ENCODE measurements around the gene RHOB. TPM values are rescaled to one million over a fixed set of nuclear protein-coding genes. Genes with fewer than 3 reads are reported as not detected.

RHOB gene
- total RNA-seq, 2 donors from 2014 or later = 6.8 to 25.8 TPM

DNA sequence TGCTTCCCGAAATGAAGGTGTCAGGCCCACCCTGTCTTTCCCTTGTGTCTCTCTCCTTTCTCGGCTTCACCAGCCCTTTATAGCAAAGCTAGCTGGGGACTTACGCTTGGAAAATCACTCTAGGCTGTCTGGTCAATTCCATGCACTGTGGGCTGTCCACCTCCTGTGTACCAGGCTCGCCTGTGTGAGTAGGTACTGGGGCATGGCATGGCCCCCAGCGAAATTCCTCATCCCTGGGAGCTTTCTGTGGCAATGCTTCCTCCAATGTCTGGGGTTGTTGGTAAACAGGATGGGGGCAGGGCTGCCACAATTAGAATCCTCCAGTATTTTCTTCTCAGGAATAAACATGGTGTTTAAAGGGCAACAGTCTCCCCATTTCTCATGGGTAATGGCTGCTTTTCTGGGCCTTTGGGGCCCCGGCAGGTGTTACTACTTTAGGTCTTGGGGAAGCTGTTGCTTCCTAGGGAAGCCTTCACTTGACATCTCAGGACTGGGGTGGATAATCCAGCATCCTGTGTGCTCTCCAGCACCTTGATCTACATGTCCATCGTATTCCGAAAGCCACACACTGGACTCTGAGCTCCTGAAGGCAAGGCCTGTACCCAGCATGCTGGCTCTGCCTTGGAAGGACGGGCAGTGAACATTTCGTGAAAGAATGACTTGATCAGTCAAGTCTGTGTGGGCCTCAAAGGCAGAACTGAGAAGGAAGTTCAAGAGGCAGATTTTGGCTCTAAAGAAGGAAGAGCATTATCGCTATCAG is 21.1 kb downstream of the RHOB start:
- no peaks in the 10 kb centered on the region for H3K9me3 Mint-ChIP-seq
- no peaks in the 10 kb centered on the region for H3K4me1 Mint-ChIP-seq
- H3K4me3 Mint-ChIP-seq = no peak overlapping the region
- no peak for ATAC-seq (replicated peaks)
- H3K27me3 Mint-ChIP-seq = no peaks in the 10 kb centered on the region
- no peak overlapping the region for H3K27ac Mint-ChIP-seq
- no peaks in the 10 kb centered on the region for H3K36me3 Mint-ChIP-seq (ENCODE audit: low read depth)

DNA sequence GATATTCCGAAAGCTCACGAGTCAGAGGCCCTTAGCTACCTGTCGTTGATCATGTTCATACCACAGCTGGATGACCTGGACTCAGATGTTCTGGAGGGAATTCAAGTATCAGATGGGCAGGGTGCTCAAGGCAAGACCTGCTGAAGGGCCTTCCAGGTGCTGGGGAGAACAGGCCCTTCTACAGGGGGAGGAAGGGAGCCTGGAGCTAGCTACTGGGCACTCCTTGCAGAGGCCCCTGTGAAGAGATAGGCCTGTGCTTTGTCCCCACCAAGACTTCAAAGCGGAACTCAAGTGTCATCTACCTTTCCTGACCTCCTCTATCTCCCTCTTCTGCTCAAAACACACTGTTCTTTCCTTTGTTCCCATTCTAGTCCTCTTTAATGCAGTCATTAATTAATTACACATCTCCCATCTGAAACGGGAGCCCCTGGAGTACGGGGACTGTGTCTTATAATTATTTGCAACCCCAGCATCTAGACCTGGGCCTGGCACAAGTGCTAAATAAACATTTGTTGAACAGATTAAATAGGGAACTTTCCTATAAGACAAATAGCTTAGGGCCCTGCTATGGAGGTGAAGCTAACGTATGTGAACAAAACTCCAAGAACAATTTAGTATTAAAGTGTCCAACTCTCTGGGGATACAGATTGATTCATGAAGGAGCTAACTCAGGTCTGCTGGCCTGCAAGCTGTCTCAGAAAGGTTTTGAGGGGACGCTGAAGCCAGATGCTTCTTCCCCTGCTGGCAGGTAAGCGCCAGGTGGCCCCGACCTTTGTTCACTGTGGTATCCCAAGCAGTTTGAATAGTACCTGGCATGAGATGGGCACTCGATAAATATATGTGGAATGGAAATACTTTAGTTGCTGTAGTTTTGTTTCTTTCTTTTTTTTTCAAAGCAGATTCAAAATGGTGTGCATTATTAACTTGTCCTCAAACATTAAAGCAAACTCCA is 22.0 kb downstream of the RHOB start:
- no peaks in the 10 kb centered on the region for H3K27me3 Mint-ChIP-seq
- no peaks in the 10 kb centered on the region for H3K36me3 Mint-ChIP-seq (ENCODE audit: low read depth)
- H3K27ac Mint-ChIP-seq = no peak overlapping the region
- ATAC-seq (replicated peaks) = no peak
- H3K4me1 Mint-ChIP-seq = no peaks in the 10 kb centered on the region
- H3K4me3 Mint-ChIP-seq = no peak overlapping the region
- H3K9me3 Mint-ChIP-seq = no peaks in the 10 kb centered on the region

DNA sequence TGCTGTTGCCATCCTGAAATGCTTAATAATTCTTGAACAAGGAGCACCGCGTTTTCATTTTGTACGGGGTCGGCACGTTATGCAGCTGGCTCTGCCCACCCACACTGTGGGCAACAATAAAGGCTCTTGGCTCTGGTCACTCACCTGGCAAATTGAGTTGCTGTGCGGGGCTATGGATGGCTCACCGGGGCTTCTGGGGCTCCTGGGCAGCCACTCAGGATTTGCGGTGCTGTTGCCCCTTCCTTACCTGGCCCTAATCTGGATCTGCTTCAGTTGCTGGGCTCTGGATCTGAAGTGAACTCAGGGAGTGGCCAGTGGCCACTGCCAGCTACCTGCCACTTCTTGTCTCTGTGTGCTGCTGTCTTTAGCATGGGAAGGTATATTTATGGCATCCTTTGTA is 22.7 kb downstream of the RHOB start:
- H3K4me1 Mint-ChIP-seq = no peaks in the 10 kb centered on the region
- H3K36me3 Mint-ChIP-seq (ENCODE audit: low read depth) = no peaks in the 10 kb centered on the region
- H3K4me3 Mint-ChIP-seq = no peak overlapping the region
- ATAC-seq (replicated peaks) = no peak
- no peak overlapping the region for H3K27ac Mint-ChIP-seq
- no peaks in the 10 kb centered on the region for H3K9me3 Mint-ChIP-seq
- no peaks in the 10 kb centered on the region for H3K27me3 Mint-ChIP-seq

DNA sequence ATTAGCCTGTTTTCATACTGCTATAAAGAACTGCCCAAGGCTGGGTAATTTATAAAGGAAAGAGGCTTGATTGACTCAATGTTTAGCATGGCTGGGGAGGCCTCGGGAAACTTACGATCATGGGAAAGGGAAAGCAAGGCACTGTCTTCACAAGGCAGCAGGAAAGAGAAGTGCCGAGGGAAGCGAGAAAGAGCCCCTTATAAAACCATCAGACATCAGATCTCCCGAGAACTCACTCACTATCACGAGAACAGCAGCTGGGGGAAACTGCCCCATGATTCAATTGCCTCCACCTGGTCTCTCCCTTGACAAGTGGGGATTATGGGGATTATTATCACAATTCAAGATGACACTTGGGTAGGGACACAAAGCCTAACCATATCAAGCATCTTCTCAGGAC is 23.3 kb downstream of the RHOB start:
- Mint-ChIP-seq H3K27ac (no peak overlapping the region), H3K4me3 (no peak overlapping the region), H3K4me1 (no peaks in the 10 kb centered on the region), H3K9me3 (no peaks in the 10 kb centered on the region), H3K27me3 (no peaks in the 10 kb centered on the region), H3K36me3 (ENCODE audit: low read depth) (no peaks in the 10 kb centered on the region)
- ATAC-seq (replicated peaks) = no peak

DNA sequence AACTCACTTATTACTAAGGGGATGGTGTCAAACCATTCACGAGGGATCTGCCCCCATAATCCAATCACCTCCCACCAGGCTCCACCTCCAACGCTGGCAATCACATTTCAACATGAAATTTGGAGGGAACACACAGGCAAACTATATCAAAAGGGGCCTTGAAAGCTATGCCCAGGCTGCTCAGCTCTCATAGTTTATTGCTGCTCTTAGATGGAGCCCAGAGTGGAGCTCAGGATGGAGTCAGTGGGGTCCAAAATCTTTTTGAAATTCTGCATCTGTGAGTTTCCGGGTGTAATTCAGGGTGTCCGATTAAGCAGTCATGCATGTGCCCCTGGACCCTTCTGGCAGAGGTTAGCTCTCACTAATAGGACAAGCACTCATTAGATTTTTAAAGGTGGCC is 24.3 kb downstream of the RHOB start:
- no peaks in the 10 kb centered on the region for H3K36me3 Mint-ChIP-seq (ENCODE audit: low read depth)
- no peaks in the 10 kb centered on the region for H3K4me1 Mint-ChIP-seq
- no peak overlapping the region for H3K27ac Mint-ChIP-seq
- H3K27me3 Mint-ChIP-seq = no peaks in the 10 kb centered on the region
- H3K9me3 Mint-ChIP-seq = no peaks in the 10 kb centered on the region
- no peak for ATAC-seq (replicated peaks)
- H3K4me3 Mint-ChIP-seq = no peak overlapping the region

DNA sequence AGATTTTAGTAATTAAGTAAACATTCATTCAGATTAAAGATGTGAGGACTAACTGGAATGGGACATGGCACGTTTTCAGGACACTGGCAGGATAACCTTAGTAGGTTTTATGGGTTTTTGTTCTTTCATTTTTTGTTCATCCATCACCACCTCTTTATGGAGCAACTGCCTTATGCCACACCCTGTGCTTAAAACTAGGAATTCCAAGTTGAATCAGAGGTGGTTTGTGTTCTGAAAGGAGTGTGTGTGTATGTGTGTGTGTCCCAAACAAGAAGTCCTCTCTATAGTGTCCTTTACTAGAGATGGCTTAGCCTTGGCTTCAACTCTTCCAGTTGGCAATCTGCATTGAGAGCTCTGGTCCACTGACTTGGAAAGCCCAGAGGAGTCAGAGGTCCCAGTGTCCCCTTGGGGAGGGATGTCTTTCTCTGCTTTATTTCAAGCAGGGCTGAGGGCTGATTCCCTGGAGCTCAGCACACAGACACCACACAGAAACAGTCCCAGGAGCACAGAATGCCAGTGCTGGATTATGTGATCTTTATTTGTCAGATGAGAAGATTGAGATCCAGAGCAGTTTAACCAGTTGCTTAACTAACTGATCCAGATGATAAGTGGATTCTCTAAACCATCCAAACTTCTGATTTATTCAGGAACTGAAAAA is 25.2 kb downstream of the RHOB start:
- no peak overlapping the region for H3K4me3 Mint-ChIP-seq
- no peaks in the 10 kb centered on the region for H3K36me3 Mint-ChIP-seq (ENCODE audit: low read depth)
- H3K9me3 Mint-ChIP-seq = no peaks in the 10 kb centered on the region
- H3K27me3 Mint-ChIP-seq = no peaks in the 10 kb centered on the region
- no peak for ATAC-seq (replicated peaks)
- H3K27ac Mint-ChIP-seq = no peak overlapping the region
- H3K4me1 Mint-ChIP-seq = no peaks in the 10 kb centered on the region

DNA sequence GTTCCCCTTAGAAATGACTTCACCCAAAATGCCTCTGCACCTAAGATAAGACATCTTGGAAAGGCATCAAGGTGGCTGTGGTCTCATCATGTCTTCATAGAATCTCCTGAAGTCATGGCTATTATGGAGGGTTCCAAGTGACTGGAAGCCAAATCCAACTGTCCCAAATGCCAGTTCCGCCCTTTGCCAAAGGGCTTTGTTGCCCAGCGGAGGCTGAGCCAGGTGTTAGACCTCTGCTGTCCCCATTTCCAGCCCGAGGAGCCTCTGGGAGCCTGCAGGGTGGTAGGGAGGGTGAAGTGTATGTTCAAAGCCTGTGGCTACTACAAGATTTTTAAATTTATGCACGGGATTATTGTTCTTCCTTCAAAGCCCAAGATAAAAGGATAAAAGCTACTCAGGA is 25.7 kb downstream of the RHOB start:
- Mint-ChIP-seq H3K27ac (no peak overlapping the region), H3K4me3 (no peak overlapping the region), H3K27me3 (no peaks in the 10 kb centered on the region), H3K9me3 (no peaks in the 10 kb centered on the region), H3K4me1 (no peaks in the 10 kb centered on the region), H3K36me3 (ENCODE audit: low read depth) (no peaks in the 10 kb centered on the region)
- ATAC-seq (replicated peaks) = no peak

DNA sequence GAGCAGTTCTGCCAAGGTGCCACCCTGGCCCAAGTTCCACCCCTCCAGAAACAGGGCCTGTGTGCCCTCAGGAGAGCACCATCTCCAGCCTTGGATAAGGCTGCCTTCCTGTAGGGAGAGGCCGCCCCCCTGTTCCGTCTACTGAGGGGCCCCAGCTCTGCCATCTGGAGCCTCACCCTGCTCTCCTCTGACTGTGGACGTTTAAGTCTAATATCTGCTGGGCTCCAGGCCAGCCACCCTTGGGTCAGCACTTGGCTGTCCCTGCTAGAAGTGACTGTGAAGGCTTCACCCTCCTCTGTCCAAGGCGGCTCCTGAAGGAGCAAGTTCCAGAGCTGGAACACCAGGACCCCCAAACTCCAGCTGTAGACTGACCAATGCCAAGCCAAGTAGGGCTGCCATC is 26.3 kb downstream of the RHOB start:
- H3K27ac Mint-ChIP-seq = no peak overlapping the region
- H3K36me3 Mint-ChIP-seq (ENCODE audit: low read depth) = no peaks in the 10 kb centered on the region
- ATAC-seq (replicated peaks) = no peak
- no peak overlapping the region for H3K4me3 Mint-ChIP-seq
- H3K9me3 Mint-ChIP-seq = no peaks in the 10 kb centered on the region
- H3K4me1 Mint-ChIP-seq = no peaks in the 10 kb centered on the region
- peaks cover under 1% of the 10 kb centered on the region for H3K27me3 Mint-ChIP-seq

DNA sequence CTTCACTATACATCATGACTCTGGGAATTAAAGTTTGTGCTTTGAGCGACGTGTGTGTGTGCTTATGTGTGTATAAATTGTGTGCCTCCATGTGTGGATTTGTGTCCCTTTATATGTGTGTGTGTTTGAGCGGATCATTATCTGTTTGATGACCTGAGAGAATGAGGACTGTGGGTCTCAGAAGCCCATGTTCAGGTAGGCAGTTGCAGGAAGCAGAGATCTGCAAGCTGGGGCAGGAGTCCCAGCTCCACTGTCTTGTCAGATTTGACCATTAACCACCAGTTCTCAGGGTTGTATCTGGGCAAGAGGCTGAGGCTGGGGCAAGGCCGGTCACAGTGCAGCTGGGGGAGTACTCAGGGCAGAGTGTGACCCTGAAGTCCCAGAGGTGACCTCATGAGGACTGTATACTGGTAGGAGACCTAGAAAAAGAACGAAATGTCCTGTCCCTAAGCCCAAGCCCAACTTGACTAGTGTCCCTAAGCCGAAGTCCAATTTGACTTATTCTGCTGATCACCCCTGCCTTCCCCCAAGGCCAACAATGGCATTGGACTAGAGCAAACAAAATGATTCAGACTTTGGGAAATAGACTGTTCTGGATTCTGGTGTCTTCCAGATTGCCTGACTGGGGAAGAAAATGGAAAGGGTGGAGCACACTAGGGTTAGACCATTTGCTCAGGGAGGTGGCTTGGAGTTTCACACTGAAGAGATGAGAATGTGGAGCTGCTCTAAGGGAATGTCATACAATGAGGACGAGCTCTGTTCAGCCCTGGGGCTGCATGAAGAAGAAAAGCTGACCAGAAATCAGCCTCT is 28.1 kb downstream of the RHOB start:
- no peak for ATAC-seq (replicated peaks)
- H3K4me1 Mint-ChIP-seq = no peaks in the 10 kb centered on the region
- no peak overlapping the region for H3K4me3 Mint-ChIP-seq
- H3K27ac Mint-ChIP-seq = no peak overlapping the region
- no peaks in the 10 kb centered on the region for H3K9me3 Mint-ChIP-seq
- peaks cover 7% of the 10 kb centered on the region for H3K27me3 Mint-ChIP-seq
- H3K36me3 Mint-ChIP-seq (ENCODE audit: low read depth) = no peaks in the 10 kb centered on the region

DNA sequence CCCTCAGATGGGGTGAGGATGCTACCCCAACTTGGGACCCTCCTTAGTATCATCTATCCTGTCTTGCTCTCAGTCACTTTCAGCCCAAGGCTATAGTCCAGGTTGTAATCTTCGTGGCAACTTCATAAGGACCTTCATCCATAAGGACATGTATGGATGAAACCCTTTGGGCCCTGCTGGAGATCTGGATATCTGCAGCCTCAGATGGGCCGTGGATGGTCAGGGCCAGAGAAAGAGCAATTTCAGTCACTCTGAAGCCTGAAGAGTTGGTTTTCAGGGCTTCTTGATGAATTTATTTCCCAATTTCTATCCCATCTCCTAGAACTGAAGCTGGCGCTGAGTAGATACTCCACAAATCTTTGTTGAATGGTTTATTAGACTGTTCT is 28.7 kb downstream of the RHOB start:
- Mint-ChIP-seq H3K4me1 (no peaks in the 10 kb centered on the region), H3K9me3 (no peaks in the 10 kb centered on the region), H3K4me3 (no peak overlapping the region), H3K27me3 (peaks cover 7% of the 10 kb centered on the region), H3K27ac (no peak overlapping the region), H3K36me3 (ENCODE audit: low read depth) (no peaks in the 10 kb centered on the region)
- no peak for ATAC-seq (replicated peaks)

DNA sequence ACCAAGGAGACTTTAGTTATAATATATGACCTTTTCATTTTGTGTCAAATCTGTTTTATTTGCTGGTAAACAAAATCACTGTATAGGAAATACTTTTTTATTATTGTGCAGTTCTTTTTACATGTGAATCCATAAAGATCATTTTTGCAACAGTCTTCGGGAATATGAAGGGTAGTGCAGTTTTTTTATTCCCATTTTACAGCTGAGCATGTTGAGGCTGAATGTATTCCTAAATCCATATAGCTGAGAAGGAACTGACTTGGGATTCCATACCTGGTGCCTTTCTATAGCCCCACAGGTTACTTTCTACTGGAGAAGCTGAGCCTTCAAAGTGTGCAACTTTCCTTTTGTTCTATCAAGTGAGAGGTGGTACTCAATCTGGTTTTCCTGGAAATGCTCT is 29.6 kb downstream of the RHOB start:
- Mint-ChIP-seq H3K27me3 (peaks cover 7% of the 10 kb centered on the region), H3K27ac (no peak overlapping the region), H3K36me3 (ENCODE audit: low read depth) (no peaks in the 10 kb centered on the region), H3K4me3 (no peak overlapping the region), H3K4me1 (no peaks in the 10 kb centered on the region), H3K9me3 (no peaks in the 10 kb centered on the region)
- no peak for ATAC-seq (replicated peaks)

DNA sequence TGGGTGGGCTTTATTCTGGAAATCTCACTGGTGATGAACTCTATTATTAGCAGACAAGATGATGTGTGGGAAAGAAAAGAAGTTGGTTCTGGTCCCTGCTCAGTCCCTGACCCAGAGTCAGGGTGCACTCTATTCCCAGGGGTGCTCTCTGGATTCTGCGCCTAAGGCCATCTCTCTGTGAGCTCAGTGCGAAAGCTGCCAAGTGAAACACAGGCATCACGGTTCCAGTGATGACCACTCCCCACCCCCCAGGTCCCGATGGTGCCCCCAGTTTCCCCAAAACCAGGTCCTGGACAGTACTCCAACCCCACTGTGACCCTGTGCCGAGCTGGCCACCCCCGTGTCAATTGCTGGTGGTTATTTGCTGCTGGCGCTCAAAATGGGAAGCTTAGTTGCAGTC is 30.1 kb downstream of the RHOB start:
- Mint-ChIP-seq H3K4me1 (no peaks in the 10 kb centered on the region), H3K4me3 (no peak overlapping the region), H3K36me3 (ENCODE audit: low read depth) (no peaks in the 10 kb centered on the region), H3K27ac (no peak overlapping the region), H3K27me3 (peaks cover 7% of the 10 kb centered on the region), H3K9me3 (no peaks in the 10 kb centered on the region)
- no peak for ATAC-seq (replicated peaks)

DNA sequence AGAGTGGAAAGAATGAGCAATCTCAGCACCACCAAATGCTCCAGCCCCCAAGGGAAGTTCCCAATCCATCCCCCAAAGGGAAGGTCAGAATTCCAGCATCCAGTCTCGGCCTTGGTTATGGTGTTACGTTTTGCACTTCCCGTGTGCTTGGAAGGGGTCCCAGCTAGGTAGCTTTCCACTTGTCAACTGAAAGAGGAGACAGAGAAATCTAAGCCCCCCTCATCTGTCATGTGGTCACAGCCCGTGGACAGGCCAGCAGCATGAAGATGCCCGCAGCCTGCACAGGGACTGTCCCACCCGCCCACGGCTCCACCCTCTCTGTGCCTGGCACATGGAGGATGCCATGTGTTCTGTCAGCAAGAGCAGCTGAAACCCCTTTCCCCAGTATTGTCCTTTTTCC is 32.1 kb downstream of the RHOB start:
- ATAC-seq (replicated peaks) = no peak
- H3K27ac Mint-ChIP-seq = no peak overlapping the region
- H3K36me3 Mint-ChIP-seq (ENCODE audit: low read depth) = no peaks in the 10 kb centered on the region
- H3K4me1 Mint-ChIP-seq = no peaks in the 10 kb centered on the region
- no peaks in the 10 kb centered on the region for H3K9me3 Mint-ChIP-seq
- H3K27me3 Mint-ChIP-seq = peaks cover 7% of the 10 kb centered on the region
- H3K4me3 Mint-ChIP-seq = no peak overlapping the region

DNA sequence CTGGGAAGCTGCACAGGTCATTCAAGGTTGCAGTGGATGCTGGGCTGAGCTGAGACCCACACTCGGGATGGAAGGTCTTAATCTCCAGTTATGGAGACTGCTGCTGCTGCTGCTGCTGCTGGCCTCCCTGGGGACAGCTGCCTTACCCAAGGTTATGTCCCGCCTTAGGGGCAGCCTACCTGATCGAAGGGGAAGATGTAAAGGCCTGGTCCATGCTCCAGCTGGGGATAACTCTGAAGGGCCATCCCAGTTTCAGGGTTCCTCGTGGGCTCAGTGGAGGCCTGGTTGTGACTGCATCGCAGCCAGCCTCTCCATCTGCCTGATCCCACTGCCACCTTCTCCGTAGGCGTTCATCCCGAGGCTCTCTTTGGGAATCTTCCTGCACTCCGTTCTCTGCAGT is 33.0 kb downstream of the RHOB start:
- Mint-ChIP-seq H3K4me3 (no peak overlapping the region), H3K9me3 (no peaks in the 10 kb centered on the region), H3K36me3 (ENCODE audit: low read depth) (no peaks in the 10 kb centered on the region), H3K27ac (no peak overlapping the region), H3K27me3 (peaks cover 7% of the 10 kb centered on the region), H3K4me1 (no peaks in the 10 kb centered on the region)
- no peak for ATAC-seq (replicated peaks)
